ENCODE data around the gene DDX19B.
"Not testable (repeated sequence)": the region's sequence is repeated elsewhere in the genome, so short reads cannot be mapped to it uniquely, and the experiment has no call there.

DDX19B gene

GRCh38 chr16:70364399-70364798 is 65.4 kb downstream of the DDX19B start:
- no peak for DNase-seq

- DNase-seq: not testable (repeated sequence)
Measured at GRCh38 chr16:70370145-70370544, 71.2 kb downstream of the DDX19B start.

- DNase-seq: no peak
Measured at GRCh38 chr16:70370924-70371323, 71.9 kb downstream of the DDX19B start.

GRCh38 chr16:70372921-70373728 is 74.1 kb downstream of the DDX19B start:
- DNase-seq: no peak

- DNase-seq: no peak
Measured at GRCh38 chr16:70374213-70374612, 75.2 kb downstream of the DDX19B start.

GRCh38 chr16:70375636-70376611 is 76.9 kb downstream of the DDX19B start:
- no peak for DNase-seq

GRCh38 chr16:70377782-70378181 is 78.8 kb downstream of the DDX19B start:
- no peak for DNase-seq

GRCh38 chr16:70378869-70379493 is 80.0 kb downstream of the DDX19B start:
- DNase-seq: no peak

- DNase-seq: peak; percentile 78
Measured at GRCh38 chr16:70380248-70380918, 81.4 kb downstream of the DDX19B start.

- DNase-seq: peak; percentile 98
Measured at GRCh38 chr16:70380919-70381603, 82.1 kb downstream of the DDX19B start.

- no peak for DNase-seq
Measured at GRCh38 chr16:70381604-70382342, 82.8 kb downstream of the DDX19B start.

GRCh38 chr16:70383421-70383960 is 84.5 kb downstream of the DDX19B start:
- no peak for DNase-seq
